ENCODE measurements around the gene RERE.
A peak's percentile ranks its signal among the peaks of the same experiment; 100 is the strongest.
"Not testable (repeated sequence)": the region's sequence is repeated elsewhere in the genome, so short reads cannot be mapped to it uniquely, and the experiment has no call there.

Gene RERE

DNA sequence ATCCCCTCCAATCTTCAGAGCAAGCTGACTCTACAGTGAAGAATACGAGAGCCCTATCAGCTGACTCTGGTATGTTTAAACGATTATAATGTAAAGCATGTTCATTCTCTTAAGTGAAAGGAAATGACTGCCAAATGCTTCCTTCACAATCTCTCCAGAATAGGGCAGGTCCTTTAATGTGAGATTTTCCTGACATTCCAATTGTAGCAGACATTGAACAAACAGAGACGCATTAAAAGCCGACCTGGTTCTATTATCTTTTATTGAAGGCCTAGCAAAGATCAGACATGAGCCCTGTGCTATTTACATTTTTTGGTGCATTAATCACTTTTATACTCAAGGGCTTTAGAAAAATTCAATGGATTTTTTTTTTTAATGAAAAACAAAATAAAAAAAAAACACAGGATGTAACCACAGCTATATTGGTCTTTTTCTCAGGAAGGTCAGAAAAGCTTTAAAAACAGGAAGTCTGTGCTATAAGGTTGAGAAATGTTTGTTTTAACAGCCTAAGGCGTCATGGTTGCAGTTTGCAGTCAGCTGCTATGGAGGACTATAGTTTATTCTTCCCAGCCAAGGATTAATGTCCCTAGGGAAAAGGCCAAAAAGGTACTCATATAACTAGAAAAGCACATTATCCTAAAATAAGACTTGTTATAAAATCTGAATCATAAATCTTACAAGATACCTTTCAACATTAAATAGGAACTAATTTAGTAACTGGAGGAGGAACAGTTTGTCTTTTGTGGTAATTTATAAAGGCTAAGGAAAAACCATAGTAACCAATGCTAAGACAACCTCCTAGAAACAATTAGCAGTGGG lies 104.8 kb downstream of the RERE start:
- peak; percentile 98 for DNase-seq

- DNase-seq = no peak
Measured at GRCh38 chr1:8711873-8712412, 105.5 kb downstream of the RERE start.

DNA sequence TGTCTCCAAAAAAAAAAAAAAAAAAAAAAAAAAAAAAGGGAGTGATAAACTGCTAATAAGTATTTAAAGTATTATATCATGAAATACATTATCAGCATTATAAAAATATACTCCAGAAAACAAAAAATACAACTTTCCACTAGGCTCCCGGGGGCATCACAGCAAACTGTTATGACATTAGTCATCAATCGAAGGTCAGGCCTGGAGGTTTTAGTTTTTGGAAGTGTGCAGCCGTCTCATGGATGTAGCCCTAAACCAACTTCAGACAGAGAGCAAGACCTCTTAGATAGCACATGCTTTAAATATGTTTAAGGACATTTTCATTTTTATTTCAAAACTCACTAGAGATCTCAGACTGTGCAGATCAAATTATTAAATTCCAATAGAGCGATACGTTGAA lies 106.3 kb downstream of the RERE start:
- no peak for DNase-seq

GRCh38 chr1:8708259-8708658 lies 109.2 kb downstream of the RERE start:
- no peak for DNase-seq

DNA sequence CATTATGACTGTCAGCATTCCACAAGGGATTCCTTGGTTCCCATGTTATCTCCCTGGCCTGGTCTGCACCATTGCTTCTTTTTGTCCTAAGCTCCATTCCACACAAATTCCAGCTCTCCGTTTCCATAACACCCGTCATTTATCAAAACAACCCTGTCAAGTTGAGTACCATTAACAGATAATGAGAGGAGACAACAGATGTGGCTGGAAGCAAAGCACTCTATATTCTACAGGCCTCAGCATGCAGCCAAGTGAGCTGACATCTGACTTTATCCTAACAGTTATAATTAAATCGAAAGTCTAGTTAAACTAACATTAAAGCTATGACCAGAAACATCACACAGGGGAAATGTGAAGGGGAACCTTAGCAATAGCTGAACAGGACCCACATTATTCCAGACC lies 110.4 kb downstream of the RERE start:
- peak; percentile 95 for DNase-seq

- no peak for DNase-seq
Measured at GRCh38 chr1:8706291-8706690, 111.1 kb downstream of the RERE start.

- no peak for DNase-seq
Measured at GRCh38 chr1:8704866-8705506, 112.5 kb downstream of the RERE start.

DNA sequence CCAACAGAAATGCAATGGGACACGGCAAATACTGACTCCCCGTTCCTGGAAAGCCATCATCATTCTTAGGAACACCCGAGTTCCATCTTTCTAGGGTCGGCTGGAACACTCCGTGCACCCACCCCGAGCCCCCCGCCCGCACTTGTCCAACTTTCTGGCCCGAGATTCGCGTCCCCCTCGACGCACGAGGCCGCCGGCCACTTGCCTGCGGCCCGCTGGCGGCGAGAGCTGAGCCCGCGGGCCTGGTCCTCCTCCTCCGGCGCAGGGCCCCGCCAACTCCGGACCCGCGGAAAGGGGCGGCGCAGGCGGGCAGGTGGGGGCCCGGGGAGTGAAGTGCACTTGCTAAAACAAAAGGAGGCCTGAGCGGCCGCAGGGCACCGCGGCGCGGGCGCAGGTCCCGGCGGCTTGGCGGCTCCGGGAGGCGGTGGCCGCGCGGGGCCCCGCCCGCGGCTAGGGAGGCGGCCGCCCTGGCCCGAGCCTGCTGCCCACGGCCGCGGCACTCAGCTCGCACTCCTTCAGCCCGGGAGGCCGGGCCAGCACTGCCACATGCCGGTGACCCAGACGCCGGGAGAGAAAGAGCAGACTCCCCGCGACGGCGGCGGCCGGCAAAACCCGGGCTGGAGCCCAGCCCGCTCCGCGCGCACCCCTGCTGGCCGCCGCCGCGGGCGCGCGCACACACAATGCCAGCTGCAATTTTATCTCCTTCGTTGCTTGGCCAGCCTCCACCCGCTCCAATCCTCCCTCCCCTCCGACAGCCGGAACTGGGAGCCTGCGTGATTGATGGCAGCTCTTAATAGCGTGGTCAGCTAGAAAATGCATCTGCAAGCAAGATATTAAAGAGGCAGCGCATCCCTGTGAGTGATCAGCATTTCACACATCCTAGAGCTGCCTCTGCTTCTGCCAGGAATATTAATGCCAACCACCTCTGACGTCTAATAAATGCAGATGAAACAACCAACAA lies 114.3 kb downstream of the RERE start:
- DNase-seq = peak; percentile 95

GRCh38 chr1:8702472-8702849 lies 115.0 kb downstream of the RERE start:
- no peak for DNase-seq

DNA sequence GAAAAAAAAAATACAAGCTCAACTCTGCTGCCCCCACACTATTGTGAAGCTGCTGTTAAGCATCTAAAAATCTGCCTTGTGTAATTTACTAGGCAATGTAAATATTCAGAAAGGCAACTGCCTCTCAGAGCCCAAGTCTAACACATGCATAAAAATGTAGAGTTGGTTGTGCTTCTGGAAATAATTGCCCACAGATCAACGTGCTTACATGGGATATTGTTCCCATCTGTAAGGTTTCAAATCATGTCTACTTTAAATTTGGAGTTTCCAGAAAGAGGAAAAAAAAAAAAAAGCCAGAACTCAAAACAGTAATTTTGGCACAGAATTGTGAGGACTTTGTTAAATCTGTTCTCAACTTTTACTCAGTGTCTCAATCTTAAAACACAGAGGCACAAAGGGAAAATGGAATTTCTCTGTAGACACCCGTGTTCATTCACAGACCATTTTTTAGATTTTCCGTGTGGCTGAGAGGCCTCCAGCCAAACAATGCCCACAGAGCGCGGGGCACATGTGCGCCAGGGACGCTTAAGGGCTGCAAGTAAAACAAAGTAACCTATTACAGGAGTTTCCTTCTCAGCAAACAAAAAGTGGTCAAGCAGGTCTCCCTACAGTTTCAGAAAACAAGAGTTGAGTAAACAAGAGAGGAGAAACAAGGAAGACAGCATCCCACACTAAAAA lies 115.5 kb downstream of the RERE start:
- DNase-seq = no peak

DNA sequence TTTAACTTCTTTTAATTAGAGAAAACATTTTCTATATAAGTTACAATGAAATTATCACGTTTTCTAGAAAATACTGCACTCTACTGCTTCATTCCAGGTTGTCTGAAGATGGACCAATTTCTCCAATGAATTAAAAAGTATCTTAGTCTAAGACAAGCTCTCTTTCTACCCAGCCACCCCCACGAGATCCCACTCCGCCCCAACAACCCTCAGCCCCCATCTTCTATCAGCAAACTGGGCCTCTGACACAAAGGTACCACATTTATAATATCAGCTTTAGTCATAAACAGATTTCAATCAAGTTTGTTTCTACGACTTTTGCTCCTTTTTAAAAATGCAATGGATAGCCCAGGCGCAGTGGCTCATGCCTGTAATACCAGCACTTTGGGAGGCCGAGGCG lies 117.8 kb downstream of the RERE start:
- DNase-seq = no peak

- no peak for DNase-seq
Measured at GRCh38 chr1:8698937-8699447, 118.4 kb downstream of the RERE start.

DNA sequence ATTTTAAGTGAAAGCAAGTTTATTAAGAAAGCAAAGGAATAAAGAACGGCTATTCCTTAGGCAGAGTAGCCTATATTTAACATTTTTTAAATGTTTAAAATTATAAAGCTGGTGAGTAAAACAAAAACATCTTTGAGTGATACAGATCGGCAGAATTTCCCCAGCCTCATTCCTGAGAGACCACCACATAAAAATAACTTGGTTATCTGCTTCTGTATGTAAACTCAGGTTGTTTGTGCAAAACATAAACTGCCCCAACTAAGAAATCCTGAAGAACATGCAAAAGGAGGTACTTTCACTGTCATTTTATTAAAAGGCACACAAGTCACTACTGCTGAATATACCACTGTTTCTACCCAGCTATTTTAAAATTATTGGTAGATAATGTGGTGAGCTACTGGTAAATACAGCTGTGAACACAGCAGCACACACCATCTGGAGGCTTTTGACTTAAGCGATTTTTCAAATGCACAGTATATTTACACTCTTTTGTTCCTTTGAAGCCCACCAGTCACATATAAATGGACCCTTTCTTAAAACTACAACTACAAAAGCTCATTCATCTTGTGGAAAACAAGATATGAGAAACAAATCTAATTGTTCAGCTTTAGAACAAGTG lies 119.3 kb downstream of the RERE start:
- no peak for DNase-seq

DNA sequence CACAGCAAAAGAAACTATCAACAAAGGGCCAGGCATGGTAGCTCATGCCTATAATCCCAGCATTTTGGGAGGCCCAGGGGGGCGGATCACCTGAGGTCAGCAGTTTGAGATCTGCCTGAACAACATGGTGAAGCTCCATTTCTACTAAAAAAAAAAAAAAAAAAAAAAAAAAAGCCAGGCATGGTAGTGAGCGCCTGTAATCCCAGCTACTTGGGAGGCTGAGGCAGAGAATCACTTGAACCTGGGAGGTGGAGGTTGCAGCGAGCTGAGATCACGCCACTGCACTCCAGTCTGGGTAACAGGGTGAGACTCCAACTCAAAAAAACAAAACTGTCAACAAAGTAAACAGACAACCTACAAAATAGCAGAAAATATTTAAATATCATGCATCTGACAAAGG lies 122.0 kb downstream of the RERE start:
- DNase-seq = not testable (repeated sequence)

DNA sequence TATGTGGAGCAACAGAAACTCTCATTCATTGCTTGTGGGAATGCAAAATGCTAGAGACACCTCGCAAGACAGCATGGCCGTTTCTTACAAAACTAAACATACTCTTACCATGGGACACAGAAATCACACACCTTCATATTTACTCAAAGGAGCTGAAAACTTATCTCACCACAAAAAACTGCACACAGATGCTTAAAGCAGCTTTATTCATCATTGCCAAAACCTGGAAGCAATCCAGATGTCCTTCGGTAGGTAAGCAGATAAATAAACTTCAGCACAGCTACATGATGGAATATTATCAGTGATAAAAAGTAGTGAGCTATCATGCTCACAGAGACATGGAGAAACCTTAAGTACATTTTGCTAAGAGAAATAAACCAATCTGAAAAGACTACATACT lies 124.3 kb downstream of the RERE start:
- no peak for DNase-seq

DNA sequence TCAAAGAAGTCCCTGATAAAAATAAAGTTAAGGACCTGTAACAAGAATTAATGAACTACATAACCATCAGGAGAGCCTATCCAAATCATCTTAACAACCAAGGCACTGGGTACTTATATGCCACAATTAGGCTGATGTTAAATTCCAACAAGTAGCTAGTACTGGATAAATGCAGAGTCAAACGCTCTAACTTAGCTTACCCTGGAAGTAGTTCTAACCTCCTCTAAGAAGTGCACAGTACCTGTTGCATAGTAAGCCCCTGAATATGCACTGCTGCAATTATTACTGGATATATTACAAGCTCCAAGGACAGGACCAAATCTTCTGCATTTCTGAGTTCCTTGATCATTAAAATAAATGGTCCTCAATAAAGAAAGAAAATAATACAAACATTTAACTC lies 125.8 kb downstream of the RERE start:
- no peak for DNase-seq

DNA sequence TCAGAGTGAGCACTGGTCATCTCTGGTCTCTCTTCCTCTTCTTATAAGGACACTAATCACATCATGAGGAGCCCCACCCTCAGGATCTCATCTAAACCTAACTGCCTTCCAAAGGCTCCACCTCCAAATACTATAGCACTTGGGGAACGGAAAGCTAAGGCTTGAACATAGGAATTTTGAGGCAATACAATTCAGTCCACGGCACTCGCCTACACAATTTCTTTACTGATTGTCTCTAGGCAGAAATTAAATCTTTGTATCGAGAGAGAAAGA lies 127.3 kb downstream of the RERE start:
- DNase-seq = no peak

- DNase-seq = no peak
Measured at GRCh38 chr1:8689431-8690252, 127.8 kb downstream of the RERE start.

DNA sequence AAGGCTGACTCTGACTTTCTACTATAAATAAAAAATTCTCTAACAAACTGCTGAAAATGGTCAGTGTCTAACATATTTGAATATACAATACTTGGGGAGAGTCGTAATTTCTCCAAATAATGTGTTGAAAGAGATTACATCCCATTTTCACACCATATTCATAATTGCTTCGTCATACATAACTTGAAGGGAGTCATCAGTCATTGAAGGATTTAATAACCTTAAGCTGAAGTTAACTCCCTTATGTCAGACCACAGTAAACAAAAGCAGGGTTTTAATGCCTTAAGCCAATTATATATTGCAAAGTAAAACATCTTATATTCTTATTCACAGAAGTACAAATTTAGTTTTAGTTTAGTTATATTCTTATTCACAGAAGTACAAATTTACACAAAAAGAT lies 129.9 kb downstream of the RERE start:
- DNase-seq = no peak

DNA sequence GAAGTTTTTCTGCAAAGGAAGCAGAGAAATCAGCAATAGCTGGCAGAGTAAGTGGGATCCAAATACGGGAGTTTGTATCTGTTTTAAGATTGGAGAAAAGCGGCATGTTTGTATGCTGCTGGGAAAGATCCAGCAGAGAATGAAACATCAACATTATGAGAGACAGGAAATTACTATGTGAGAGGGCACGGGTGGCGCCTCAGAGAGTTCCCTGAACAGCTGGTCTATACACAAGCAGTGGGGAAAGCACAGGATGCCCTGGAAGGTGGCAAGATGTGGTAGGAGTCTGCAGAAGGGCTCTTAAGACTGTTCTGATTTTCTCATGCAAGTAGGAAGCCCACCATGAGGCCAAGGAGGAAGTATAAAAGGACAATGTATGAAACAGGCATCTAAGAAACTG lies 130.4 kb downstream of the RERE start:
- no peak for DNase-seq

GRCh38 chr1:8685463-8685862 lies 132.0 kb downstream of the RERE start:
- no peak for DNase-seq
